Measurements from ENCODE around the gene PDX1.

The PDX1 gene

GRCh38 chr13:27959976-27960361 lies 40.2 kb downstream of the PDX1 start:
- no peak for DNase-seq
- no peaks in the 10 kb centered on the region for H3K36me3 ChIP-seq (replicated peaks)
- in situ Hi-C loops (cut with HindIII; ENCODE audit: low pct_ligation_motif_present, low sequenced_read_pairs) = no loop called here
- H3K27ac ChIP-seq = no peak overlapping the region
- no peak overlapping the region for H3K4me3 ChIP-seq (ENCODE audit: low read depth, low read length)
- H3K27me3 ChIP-seq (replicated peaks) = peaks cover 85% of the 10 kb centered on the region
- no peak for TF ChIP-seq CTCF (IDR thresholded peaks at IDR 0.05; ENCODE audit: low read depth, low read length, missing control alignments)

- TF ChIP-seq CTCF (IDR thresholded peaks at IDR 0.05; ENCODE audit: low read depth, low read length, missing control alignments) = peak; percentile 45
- Histone ChIP-seq H3K27me3 (replicated peaks) (peaks cover 87% of the 10 kb centered on the region), H3K36me3 (replicated peaks) (no peaks in the 10 kb centered on the region), H3K27ac (no peak overlapping the region), H3K4me3 (ENCODE audit: low read depth, low read length) (no peak overlapping the region)
- peak; percentile 34 for DNase-seq
- in situ Hi-C loops (cut with HindIII; ENCODE audit: low pct_ligation_motif_present, low sequenced_read_pairs) = no loop called here
These were observed 40.8 kb downstream of the PDX1 start for GRCh38 chr13:27960362-27961226.

- no peak overlapping the region for H3K4me3 ChIP-seq (ENCODE audit: low read depth, low read length)
- no peak overlapping the region for H3K27ac ChIP-seq
- no peak for TF ChIP-seq CTCF (IDR thresholded peaks at IDR 0.05; ENCODE audit: low read depth, low read length, missing control alignments)
- H3K27me3 ChIP-seq (replicated peaks) = peaks cover 89% of the 10 kb centered on the region
- no peaks in the 10 kb centered on the region for H3K36me3 ChIP-seq (replicated peaks)
- in situ Hi-C loops (cut with HindIII; ENCODE audit: low pct_ligation_motif_present, low sequenced_read_pairs) = no loop called here
- DNase-seq = no peak
These were observed 41.7 kb downstream of the PDX1 start for GRCh38 chr13:27961227-27962085.

- DNase-seq = no peak
- no peak overlapping the region for H3K4me3 ChIP-seq (ENCODE audit: low read depth, low read length)
- H3K36me3 ChIP-seq (replicated peaks) = no peaks in the 10 kb centered on the region
- peaks cover 91% of the 10 kb centered on the region for H3K27me3 ChIP-seq (replicated peaks)
- H3K27ac ChIP-seq = no peak overlapping the region
- in situ Hi-C loops (cut with HindIII; ENCODE audit: low pct_ligation_motif_present, low sequenced_read_pairs) = no loop called here
- no peak for TF ChIP-seq CTCF (IDR thresholded peaks at IDR 0.05; ENCODE audit: low read depth, low read length, missing control alignments)
These were observed 42.5 kb downstream of the PDX1 start for GRCh38 chr13:27962128-27962841.

- H3K27me3 ChIP-seq (replicated peaks) = peaks cover 94% of the 10 kb centered on the region
- DNase-seq = no peak
- no peak overlapping the region for H3K4me3 ChIP-seq (ENCODE audit: low read depth, low read length)
- no peaks in the 10 kb centered on the region for H3K36me3 ChIP-seq (replicated peaks)
- in situ Hi-C loops (cut with HindIII; ENCODE audit: low pct_ligation_motif_present, low sequenced_read_pairs) = no loop called here
- no peak for TF ChIP-seq CTCF (IDR thresholded peaks at IDR 0.05; ENCODE audit: low read depth, low read length, missing control alignments)
- H3K27ac ChIP-seq = no peak overlapping the region
These were observed 43.2 kb downstream of the PDX1 start for GRCh38 chr13:27962982-27963381.
